Body of pancreas (tissue), 4 donors: ENCODE results near the gene DYNLT5.

Source experiments
- POLR2A ChIP-seq, 3 donors: fragments of 450-650 bp; IDR thresholded peaks; one replicate each; pipeline ENCODE4 v1.6.1; 2016; ENCODE audit warnings: antibody characterized with exemption in 3 of 3, mild to moderate bottlenecking in 2 of 3
- TF ChIP-seq, protein P1 (sequence below), 7 experiments: fragments of 450-650 bp in 4 of 7; fragments of 200-600 bp in 3 of 7; sonication (generic) in 3 of 7; IDR thresholded peaks; one replicate each; pipeline ENCODE4 v1.5.1; 2016 to 2019; ENCODE audit warnings: antibody characterized with exemption in 7 of 7

- TF ChIP-seq, protein P1, sequence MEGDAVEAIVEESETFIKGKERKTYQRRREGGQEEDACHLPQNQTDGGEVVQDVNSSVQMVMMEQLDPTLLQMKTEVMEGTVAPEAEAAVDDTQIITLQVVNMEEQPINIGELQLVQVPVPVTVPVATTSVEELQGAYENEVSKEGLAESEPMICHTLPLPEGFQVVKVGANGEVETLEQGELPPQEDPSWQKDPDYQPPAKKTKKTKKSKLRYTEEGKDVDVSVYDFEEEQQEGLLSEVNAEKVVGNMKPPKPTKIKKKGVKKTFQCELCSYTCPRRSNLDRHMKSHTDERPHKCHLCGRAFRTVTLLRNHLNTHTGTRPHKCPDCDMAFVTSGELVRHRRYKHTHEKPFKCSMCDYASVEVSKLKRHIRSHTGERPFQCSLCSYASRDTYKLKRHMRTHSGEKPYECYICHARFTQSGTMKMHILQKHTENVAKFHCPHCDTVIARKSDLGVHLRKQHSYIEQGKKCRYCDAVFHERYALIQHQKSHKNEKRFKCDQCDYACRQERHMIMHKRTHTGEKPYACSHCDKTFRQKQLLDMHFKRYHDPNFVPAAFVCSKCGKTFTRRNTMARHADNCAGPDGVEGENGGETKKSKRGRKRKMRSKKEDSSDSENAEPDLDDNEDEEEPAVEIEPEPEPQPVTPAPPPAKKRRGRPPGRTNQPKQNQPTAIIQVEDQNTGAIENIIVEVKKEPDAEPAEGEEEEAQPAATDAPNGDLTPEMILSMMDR (IDR thresholded peaks at IDR 0.05), result no peak
- TF ChIP-seq POLR2A (IDR thresholded peaks at IDR 0.05), result no peak
These were observed 1.7 kb upstream of the DYNLT5 start for GRCh38 chr1:66750577-66750976.
